Measurements from ENCODE around the gene CSK.

GRCh38 chr15:74777769-74778598 lies 3.9 kb upstream of the CSK start:
- TF ChIP-seq POLR2AphosphoS5 (IDR thresholded peaks at IDR 0.05; ENCODE audit: low read depth, low read length) (no peak), SIN3A (IDR thresholded peaks at IDR 0.05; ENCODE audit: borderline replicate concordance, insufficient read depth, low read length) (no peak), TAF1 (IDR thresholded peaks at IDR 0.05; ENCODE audit: borderline replicate concordance, insufficient read depth, low read length) (no peak)

Measured in PFSK-1 (cell line).